Stromal cell of bone marrow (primary cell): ENCODE measurements around the gene GUCY1A1.
"Not testable (repeated sequence)": the region's sequence is repeated elsewhere in the genome, so short reads cannot be mapped to it uniquely, and the experiment has no call there.

ENCODE experiments used
- DNase-seq: peaks from one replicate; pipeline ENCODE4 v3.0.0-alpha.2; 2012; ENCODE audit warnings: low read depth

GUCY1A1 gene, protein sequence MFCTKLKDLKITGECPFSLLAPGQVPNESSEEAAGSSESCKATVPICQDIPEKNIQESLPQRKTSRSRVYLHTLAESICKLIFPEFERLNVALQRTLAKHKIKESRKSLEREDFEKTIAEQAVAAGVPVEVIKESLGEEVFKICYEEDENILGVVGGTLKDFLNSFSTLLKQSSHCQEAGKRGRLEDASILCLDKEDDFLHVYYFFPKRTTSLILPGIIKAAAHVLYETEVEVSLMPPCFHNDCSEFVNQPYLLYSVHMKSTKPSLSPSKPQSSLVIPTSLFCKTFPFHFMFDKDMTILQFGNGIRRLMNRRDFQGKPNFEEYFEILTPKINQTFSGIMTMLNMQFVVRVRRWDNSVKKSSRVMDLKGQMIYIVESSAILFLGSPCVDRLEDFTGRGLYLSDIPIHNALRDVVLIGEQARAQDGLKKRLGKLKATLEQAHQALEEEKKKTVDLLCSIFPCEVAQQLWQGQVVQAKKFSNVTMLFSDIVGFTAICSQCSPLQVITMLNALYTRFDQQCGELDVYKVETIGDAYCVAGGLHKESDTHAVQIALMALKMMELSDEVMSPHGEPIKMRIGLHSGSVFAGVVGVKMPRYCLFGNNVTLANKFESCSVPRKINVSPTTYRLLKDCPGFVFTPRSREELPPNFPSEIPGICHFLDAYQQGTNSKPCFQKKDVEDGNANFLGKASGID

DNA sequence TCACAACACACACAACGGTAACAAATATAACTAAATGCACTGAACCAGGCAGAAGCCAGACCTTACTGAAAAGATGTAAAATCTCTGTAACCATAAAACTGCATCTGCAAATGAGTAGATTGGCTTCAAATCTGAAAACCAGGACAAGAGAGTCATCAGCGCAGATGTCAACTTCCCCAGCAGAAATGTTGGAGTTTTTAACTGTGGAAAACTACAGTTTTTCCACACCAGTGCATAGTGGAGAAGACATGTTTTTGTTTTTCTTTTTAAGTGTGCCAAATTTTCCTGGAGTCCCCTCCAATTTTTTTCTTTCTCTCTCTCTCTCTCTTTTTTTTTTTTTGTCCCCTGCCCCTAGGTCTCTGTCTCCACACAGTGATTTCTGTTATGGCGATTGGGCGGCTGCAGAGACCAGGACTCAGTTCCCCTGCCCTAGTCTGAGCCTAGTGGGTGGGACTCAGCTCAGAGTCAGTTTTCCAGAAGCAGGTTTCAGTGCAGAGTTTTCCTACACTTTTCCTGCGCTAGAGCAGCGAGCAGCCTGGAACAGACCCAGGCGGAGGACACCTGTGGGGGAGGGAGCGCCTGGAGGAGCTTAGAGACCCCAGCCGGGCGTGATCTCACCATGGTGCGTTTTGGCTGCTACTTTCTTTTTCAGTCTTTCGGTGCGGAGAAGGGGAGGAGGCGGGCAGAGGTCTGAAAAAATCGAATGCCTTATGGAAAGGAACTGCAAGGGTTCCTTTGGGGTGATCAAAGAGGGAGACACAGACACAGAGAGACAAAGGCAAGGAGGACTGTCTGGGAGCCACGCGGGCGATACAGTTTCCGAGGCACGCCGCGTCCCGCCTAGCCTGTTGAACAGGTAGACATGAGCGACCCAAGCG, at the start of gene GUCY1A1:
TSS of gene GUCY1A1 (plus strand) at position 505 of the 878 bp plus-strand sequence. CDS start 30,020 bp downstream, outside the sequence.
- no peak for DNase-seq

- no peak for DNase-seq
These were observed 49.4 kb upstream of the GUCY1A1 start for GRCh38 chr4:155617296-155617695.

- DNase-seq, result no peak
These were observed 48.3 kb upstream of the GUCY1A1 start for GRCh38 chr4:155618183-155618838.

DNA sequence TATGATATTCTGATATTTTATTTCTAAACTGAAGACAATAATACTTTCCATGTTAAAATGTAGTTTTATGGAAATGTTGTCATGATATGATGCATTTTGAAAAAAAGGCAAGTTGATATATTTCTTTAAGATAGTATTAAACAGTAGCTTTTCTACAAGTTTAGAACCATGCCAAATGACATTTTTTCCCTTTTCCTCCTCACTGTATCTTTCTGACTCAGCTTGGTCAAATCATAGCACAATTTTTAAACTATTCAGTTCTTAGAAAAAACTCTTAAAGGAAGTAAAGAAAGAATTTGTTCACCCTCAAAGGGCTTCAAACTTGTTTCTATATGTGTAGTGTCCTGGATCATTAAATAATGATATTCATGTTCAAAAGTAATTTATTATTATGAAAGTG, 46.0 kb upstream of the GUCY1A1 start:
- DNase-seq, result no peak

- no peak for DNase-seq
These were observed 42.2 kb upstream of the GUCY1A1 start for GRCh38 chr4:155624478-155624877.

GRCh38 chr4:155626561-155626960, 40.1 kb upstream of the GUCY1A1 start:
- no peak for DNase-seq

DNA sequence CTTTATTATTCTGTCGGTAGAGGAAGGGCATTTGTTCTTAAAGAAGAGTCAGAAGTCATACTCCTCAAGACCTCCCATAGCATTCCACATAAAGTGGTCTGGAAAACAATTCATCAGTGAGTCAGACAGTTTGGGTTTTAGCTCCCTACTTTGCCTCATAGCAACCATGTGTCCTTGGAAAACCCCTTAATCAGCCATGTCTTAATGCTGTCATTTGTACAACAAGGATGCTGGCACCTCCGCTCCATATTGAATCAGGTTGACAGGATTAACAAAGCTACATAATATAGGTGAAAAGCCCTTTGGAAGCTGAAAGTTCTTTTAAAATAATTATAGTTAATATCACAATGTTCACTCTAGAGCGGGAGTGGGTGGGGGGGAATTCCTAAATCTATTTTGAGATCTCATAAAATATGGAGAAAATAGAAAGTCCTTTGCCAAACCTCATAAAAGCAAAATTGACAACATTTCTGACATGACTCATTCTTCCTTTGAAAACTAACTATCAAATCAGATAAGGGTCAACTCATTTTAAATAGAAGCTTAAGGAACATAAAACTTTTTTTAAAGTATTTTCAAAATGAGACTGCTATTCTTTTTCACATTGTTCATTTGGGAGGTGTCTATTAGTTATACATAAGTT, 37.3 kb upstream of the GUCY1A1 start:
- DNase-seq, result no peak

DNA sequence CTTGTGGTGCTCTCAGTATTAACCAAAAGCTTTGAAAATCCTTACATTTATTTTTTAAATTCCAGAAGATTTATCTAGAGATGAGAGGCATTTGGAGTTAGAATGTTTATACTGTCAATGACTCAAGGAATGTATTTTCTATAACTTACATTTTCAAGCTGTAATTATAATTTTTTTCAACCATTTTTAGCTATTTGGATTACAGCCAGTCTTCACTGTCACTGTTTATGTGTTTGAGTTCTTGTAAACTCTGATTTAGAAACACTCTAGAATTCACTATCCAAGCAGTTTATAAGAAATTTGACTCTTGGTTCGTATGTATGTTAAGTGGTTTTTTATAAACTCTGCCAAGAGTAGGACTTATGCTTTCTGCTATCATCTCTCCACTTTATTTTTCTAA, 36.7 kb upstream of the GUCY1A1 start:
- no peak for DNase-seq

DNA sequence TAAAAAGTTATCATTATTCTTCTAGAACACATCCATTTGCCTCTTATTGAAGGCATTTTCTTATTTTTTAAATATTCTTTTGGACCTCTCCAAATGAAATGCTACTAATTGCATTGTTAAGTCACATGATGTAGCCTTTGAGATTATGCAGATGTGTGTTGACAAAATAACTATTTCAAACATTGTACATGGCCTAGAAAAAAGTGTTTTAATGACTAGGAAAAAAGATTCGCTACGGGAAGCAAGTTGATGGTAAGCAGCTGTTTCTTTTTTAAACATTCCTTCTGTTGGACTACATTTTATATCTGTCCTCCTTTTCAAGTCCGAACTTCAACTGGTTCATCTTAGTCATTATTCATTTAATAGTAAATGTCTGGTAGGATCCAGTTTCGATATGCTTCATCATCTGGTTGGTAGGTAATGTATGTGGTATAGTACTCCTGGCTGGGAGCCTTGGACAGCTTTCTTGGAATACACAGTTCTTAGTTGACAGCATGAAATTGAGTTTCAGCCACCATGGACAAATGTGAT, 34.3 kb upstream of the GUCY1A1 start:
- DNase-seq, result no peak

DNA sequence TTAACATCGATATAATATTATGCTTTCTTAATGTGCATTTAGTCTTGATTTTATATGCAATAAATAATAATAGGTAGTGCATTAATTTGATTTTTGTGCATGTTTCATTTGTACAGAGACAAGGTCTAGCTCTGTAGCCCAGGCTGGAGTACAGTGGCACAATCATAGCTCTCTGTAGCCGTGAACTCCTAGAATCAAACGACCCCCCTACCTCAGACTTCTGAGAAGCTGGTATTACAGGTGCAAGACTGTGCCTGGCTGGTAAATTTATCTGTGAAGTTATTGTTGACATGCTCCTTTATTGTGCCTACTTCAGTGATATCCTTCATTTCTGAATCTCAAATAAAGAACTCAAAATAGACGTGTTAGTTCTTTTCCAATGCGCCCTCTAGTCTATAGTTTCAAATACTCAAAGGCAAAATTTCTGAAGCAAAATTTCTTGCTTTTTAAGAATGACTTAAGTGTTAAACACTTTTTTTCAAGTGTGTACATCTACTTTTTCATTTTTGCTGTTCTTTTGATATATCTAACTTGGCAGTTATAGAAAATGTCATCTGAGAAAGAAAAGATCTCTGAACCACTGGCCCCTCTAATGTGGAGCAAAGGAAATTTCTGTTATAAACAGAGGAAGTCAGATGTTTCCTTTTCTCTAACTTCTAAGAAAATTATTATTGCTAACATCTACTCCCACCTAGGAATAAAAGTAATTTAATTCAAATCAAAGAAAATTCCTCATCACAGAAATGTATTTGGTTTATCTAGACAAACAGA, 28.3 kb upstream of the GUCY1A1 start:
- no peak for DNase-seq

DNA sequence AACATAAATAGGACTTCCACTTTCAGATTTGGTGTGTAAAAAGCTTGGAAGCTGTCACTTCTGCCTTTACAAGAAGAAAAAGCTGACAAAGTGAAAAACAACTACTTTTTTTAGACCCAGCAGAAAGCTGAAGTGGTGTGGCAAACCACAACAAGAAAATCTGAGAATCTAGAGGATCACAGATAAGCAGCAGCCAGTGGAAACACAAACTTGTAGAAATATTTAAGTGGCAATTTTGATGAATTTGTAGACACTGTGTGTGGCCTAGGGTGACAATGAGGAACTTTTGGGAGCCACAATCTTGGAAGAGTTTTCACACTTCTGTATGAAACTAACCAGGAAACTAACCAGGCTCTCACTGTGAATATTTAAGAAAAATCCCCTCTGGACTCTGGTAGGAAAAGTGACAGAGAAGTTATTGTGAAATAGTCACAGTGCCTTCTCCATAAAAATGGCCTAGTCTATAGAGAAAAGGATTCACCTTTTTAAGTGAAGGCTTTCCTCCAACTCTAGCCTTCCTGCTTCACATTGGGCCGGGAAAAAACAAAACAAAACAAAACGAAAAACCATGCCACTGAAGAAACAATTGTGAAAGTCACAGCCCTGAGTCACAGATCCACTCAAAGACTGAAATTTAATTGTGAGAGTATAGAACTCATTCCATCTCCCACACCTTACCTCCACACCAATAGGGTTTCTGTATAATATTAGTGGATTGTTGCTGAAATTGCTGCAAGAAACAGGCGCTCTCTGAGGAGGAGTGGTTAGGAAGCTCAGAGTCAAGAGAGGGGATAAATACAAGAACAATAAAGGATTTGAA, 26.7 kb upstream of the GUCY1A1 start:
- no peak for DNase-seq

GRCh38 chr4:155640751-155641150, 25.9 kb upstream of the GUCY1A1 start:
- no peak for DNase-seq

- DNase-seq, result no peak
These were observed 23.6 kb upstream of the GUCY1A1 start for GRCh38 chr4:155643087-155643486.

- no peak for DNase-seq
These were observed 20.6 kb upstream of the GUCY1A1 start for GRCh38 chr4:155646001-155646400.

DNA sequence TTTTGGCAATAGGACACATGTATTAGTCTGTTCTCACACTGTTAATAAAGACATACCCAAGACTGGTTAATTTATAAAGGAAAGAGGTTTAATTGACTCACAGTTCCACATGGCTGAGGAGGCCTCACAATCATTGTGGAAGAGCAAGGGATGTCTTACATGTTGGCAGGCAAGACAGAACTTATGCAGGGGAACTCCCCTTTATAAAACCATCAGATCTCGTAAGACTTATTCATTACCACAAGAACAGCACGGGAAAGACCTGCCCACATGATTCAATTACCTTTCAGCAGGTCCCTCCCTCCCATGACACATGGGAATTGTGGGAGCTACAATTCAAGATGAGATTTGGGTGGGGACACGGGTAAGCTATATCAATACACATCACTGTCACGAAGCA, 15.9 kb upstream of the GUCY1A1 start:
- not testable (repeated sequence) for DNase-seq

DNA sequence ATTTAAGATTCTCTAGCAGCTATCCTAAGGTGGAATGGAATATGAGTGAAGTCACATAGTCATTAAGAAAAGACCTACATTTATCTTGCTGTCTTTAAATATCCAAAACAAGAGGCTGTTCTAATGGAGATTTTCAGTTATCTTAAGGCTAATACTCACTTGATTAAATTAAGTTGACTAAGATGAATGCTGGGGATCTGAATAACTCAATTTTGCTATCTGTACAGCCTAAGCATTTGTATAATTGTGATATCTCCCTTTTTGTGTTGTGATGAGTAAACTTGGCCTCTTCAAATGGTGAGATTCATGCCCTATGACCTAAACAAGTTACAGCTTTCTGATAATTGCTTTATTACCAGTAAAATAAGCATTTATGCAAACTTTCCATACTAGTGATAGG, 13.6 kb upstream of the GUCY1A1 start:
- DNase-seq, result no peak

GRCh38 chr4:155656025-155656424, 10.6 kb upstream of the GUCY1A1 start:
- DNase-seq, result no peak

DNA sequence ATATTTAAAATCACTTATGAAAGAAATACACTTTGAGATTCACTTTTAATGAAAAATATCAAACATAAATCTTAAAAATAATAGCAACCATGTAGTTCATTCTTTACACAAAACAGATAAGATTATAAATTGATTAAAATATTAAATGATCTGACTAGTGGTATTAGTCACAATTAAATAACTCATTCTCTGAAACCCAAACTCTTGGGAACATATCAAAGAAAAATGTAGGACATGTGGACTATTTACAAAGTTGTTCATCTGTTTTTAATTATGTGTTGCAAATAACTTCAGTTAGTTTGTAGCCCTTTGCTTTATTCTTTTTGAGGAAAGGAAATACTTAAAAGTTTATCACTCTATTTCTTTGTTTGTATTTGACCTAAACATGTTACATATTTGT, 9.5 kb upstream of the GUCY1A1 start:
- DNase-seq, result no peak

GRCh38 chr4:155657985-155658680, 8.5 kb upstream of the GUCY1A1 start:
- DNase-seq, result no peak
